Activated naive CD4-positive, alpha-beta T cell treated with anti-CD3 and anti-CD28 coated beads, Interleukin-2, amount 10 ng/mL, durations not matched to agents 7 days and 5 days (primary cell): ENCODE data around the gene HCFC1.

Experiments used
- CTCF ChIA-PET: fragments of 350-600 bp; sonication (Branson Sonifier 250); formaldehyde crosslinking; loops from one replicate; lab custom pipeline; 2021; ENCODE audit warnings: antibody characterized with exemption; lab: Charles Lee
- DNase-seq: peaks from one replicate; pipeline ENCODE4 v3.0.0-alpha.2; 2020
- H3K27ac Mint-ChIP-seq: one replicate; pipeline ENCODE4 v1.8.0; 2021; ENCODE audit warnings: mild to moderate bottlenecking, moderate library complexity, mixed read lengths
- H3K27me3 Mint-ChIP-seq: one replicate; pipeline ENCODE4 v1.8.0; 2021; ENCODE audit warnings: mild to moderate bottlenecking, mixed read lengths
- H3K36me3 Mint-ChIP-seq: one replicate; pipeline ENCODE4 v1.8.0; 2021; ENCODE audit warnings: mixed read lengths
- H3K4me1 Mint-ChIP-seq: one replicate; pipeline ENCODE4 v1.8.0; 2021; ENCODE audit warnings: mixed read lengths
- H3K4me3 Mint-ChIP-seq: one replicate; pipeline ENCODE4 v1.8.0; 2021; ENCODE audit warnings: mild to moderate bottlenecking, moderate library complexity, mixed read lengths
- H3K9me3 Mint-ChIP-seq: one replicate; pipeline ENCODE4 v1.8.0; 2021; ENCODE audit warnings: mixed read lengths

HCFC1 gene

DNA sequence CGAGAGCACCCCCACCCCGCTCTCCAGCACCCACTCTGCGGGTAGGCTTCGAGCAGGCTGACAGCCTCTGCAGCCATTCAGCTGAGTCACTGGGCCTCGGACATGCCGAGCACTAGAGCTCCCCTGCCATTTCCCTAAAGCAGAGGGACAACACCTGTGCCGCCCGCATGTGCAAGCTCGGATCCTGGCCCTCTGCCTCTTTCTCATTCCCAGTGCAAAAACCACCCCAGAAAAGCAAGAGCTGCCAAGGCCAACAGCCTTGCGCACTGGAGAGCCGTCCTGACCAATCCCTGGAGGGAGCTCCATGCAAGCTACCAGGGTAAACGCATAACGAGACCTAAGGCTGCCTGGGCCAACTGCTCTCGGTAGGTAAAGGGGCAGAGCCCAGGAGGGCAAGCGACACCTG is 5.3 kb downstream of the HCFC1 start:
- peaks cover 31% of the 10 kb centered on the region for H3K4me1 Mint-ChIP-seq
- H3K27ac Mint-ChIP-seq: peak overlapping the region; percentile 100
- DNase-seq: no peak
- CTCF ChIA-PET: interaction anchor here (0.7 to 4.0 kb wide), 3 partner anchors 14 to 21 kb away, joined by 3 to 26 read pairs (median 3); no protein-coding TSS in a partner anchor
- H3K36me3 Mint-ChIP-seq: peaks cover 21% of the 10 kb centered on the region
- H3K9me3 Mint-ChIP-seq: no peaks in the 10 kb centered on the region
- no peaks in the 10 kb centered on the region for H3K27me3 Mint-ChIP-seq
- H3K4me3 Mint-ChIP-seq: peak overlapping the region; percentile 45

DNA sequence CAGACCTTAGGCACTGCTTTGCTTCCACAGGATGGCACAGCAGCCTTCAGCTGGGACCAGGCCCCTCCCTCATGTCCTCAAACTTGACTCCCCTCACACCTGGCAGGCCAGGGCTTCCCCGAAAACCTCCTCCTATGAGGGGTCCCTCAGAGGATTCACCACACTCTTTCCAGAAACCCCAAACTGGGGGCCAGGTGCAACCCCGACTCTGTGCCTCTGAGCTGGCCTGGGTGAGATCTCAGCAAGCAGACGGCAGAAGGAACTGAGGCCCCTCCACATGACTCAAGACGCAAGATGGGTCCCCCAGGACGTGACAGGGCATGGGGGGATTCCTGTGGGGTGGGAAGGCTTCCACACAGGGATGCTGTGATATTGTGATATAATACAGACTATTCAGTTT is 6.2 kb downstream of the HCFC1 start:
- CTCF ChIA-PET: no interaction called here
- H3K9me3 Mint-ChIP-seq: no peaks in the 10 kb centered on the region
- no peaks in the 10 kb centered on the region for H3K27me3 Mint-ChIP-seq
- peak overlapping the region; percentile 28 for H3K27ac Mint-ChIP-seq
- H3K36me3 Mint-ChIP-seq: peaks cover 21% of the 10 kb centered on the region
- no peak overlapping the region for H3K4me3 Mint-ChIP-seq
- DNase-seq: no peak
- H3K4me1 Mint-ChIP-seq: peaks cover 31% of the 10 kb centered on the region

DNA sequence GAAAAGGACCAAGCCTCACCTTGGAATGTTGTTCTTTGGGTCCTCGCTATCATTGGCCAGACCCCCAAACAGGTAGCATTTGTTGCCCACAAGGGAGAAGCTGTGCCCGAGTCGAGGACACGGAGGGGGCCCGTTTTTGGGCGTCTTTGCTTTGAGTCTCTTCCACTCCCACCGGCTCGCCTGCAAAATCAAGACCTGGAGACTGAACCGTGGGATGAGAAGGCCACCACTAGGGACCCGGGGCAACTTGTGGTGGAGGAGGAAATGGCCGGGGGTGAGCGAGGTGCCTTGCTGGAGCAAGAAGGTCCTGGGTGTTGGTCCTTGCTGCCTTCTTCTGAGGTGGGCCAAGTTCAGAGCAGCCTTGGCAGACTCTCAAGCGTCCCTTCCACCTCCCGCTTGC is 7.5 kb downstream of the HCFC1 start:
- Mint-ChIP-seq H3K4me1 (peaks cover 31% of the 10 kb centered on the region), H3K9me3 (no peaks in the 10 kb centered on the region), H3K27ac (peak overlapping the region; percentile 58), H3K27me3 (no peaks in the 10 kb centered on the region), H3K4me3 (no peak overlapping the region), H3K36me3 (peaks cover 15% of the 10 kb centered on the region)
- no peak for DNase-seq
- CTCF ChIA-PET: no interaction called here

DNA sequence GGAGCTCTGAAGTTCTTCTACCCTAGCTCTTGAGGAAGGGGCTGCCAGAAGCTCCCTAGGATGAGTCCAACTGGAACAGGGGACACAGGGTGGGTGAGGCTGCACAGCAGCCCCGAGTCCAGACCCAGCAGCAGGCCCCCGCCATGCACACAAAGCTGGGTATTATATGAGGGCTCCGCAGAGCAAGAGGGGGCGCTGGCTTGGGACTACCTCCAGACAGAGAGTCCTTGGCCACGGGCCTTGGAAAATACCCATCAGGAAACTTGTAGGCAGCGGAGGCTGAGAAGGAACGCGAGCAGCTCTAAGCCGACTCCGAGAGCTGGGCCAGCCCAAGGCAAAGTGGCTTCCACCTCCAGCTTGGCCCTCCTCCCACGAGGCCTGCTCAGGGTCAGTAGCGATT is 8.1 kb downstream of the HCFC1 start:
- CTCF ChIA-PET: no interaction called here
- DNase-seq: no peak
- Mint-ChIP-seq H3K27me3 (no peaks in the 10 kb centered on the region), H3K4me3 (no peak overlapping the region), H3K9me3 (no peaks in the 10 kb centered on the region), H3K27ac (no peak overlapping the region), H3K4me1 (peaks cover 31% of the 10 kb centered on the region), H3K36me3 (peaks cover 16% of the 10 kb centered on the region)

- Mint-ChIP-seq H3K9me3 (no peaks in the 10 kb centered on the region), H3K36me3 (peaks cover 9% of the 10 kb centered on the region), H3K27me3 (no peaks in the 10 kb centered on the region), H3K4me1 (peaks cover 12% of the 10 kb centered on the region), H3K4me3 (no peak overlapping the region), H3K27ac (no peak overlapping the region)
- CTCF ChIA-PET: interaction anchor here (1.0 kb wide), 1 partner anchor 9 kb away, joined by 4 read pairs; no protein-coding TSS in a partner anchor
- DNase-seq: no peak
Measured at GRCh38 chrX:153961292-153961691, 10.3 kb downstream of the HCFC1 start.

DNA sequence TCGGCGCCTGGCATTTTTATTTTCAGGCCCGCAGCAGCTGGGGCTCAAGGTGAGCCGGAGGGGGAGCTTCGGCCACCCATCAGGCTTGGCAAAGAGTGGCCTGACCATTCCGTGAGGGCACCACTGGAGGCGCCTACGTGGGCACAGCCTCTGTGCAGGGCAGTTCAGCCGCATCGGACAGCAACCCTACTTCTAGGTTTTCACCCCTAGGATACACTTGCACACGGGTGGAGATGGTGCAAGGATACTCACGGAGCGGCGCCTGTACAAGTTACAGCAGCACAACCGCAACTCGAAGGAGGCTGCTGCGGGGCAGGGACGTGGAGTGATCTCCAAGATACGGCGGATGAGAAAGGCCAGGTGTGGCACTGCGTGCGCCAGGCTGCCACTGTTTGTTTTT is 10.8 kb downstream of the HCFC1 start:
- no peak for DNase-seq
- no peaks in the 10 kb centered on the region for H3K9me3 Mint-ChIP-seq
- peaks cover 9% of the 10 kb centered on the region for H3K36me3 Mint-ChIP-seq
- H3K4me1 Mint-ChIP-seq: peaks cover 7% of the 10 kb centered on the region
- H3K4me3 Mint-ChIP-seq: no peak overlapping the region
- CTCF ChIA-PET: interaction anchor here (1.0 to 1.3 kb wide), 2 partner anchors 9 to 15 kb away, joined by 3 to 4 read pairs; no protein-coding TSS in a partner anchor
- no peak overlapping the region for H3K27ac Mint-ChIP-seq
- no peaks in the 10 kb centered on the region for H3K27me3 Mint-ChIP-seq

DNA sequence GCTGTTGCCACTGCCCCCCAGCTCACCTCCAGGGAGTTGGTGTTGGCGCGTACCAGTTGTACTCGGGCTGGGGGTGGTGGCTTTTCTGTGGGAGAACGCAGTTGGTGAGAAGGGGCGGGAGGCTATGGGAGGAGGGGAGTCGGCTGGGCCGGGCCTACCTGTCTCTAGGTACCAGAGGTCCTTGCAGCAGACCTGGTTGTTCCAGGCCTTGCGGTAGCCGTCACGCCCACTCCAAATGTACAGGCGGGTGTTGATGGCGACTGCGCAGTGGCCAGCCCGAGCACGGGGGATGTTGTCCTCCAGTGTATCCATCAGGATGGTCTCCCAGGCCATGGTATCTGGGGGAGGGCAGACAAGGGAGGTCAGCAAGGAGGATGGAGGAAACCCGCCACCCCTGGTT is 11.5 kb downstream of the HCFC1 start:
- Mint-ChIP-seq H3K4me3 (no peak overlapping the region), H3K27me3 (no peaks in the 10 kb centered on the region), H3K9me3 (no peaks in the 10 kb centered on the region), H3K4me1 (peaks cover under 1% of the 10 kb centered on the region), H3K27ac (no peak overlapping the region), H3K36me3 (peaks cover 14% of the 10 kb centered on the region)
- CTCF ChIA-PET: interaction anchor here (1.2 to 1.3 kb wide), 2 partner anchors 14 to 53 kb away, joined by 3 read pairs; no protein-coding TSS in a partner anchor
- no peak for DNase-seq

- CTCF ChIA-PET: interaction anchor here (1.2 to 1.3 kb wide), 2 partner anchors 14 to 53 kb away, joined by 3 read pairs; no protein-coding TSS in a partner anchor
- Mint-ChIP-seq H3K36me3 (peaks cover 15% of the 10 kb centered on the region), H3K4me3 (no peak overlapping the region), H3K27me3 (no peaks in the 10 kb centered on the region), H3K27ac (no peak overlapping the region), H3K9me3 (no peaks in the 10 kb centered on the region), H3K4me1 (no peaks in the 10 kb centered on the region)
- no peak for DNase-seq
Measured at GRCh38 chrX:153959649-153960048, 12.0 kb downstream of the HCFC1 start.

- peaks cover 18% of the 10 kb centered on the region for H3K36me3 Mint-ChIP-seq
- no peaks in the 10 kb centered on the region for H3K27me3 Mint-ChIP-seq
- H3K4me3 Mint-ChIP-seq: no peak overlapping the region
- CTCF ChIA-PET: no interaction called here
- no peak overlapping the region for H3K27ac Mint-ChIP-seq
- no peak for DNase-seq
- peaks cover 3% of the 10 kb centered on the region for H3K4me1 Mint-ChIP-seq
- H3K9me3 Mint-ChIP-seq: no peaks in the 10 kb centered on the region
Measured at GRCh38 chrX:153958605-153959004, 13.0 kb downstream of the HCFC1 start.

- DNase-seq: no peak
- Mint-ChIP-seq H3K9me3 (no peaks in the 10 kb centered on the region), H3K4me3 (no peak overlapping the region), H3K27me3 (no peaks in the 10 kb centered on the region), H3K4me1 (peaks cover 10% of the 10 kb centered on the region), H3K36me3 (peaks cover 23% of the 10 kb centered on the region), H3K27ac (no peak overlapping the region)
- CTCF ChIA-PET: interaction anchor here (1.1 kb wide), 1 partner anchor 10 kb away, joined by 3 read pairs; no protein-coding TSS in a partner anchor
Measured at GRCh38 chrX:153957224-153957623, 14.4 kb downstream of the HCFC1 start.

DNA sequence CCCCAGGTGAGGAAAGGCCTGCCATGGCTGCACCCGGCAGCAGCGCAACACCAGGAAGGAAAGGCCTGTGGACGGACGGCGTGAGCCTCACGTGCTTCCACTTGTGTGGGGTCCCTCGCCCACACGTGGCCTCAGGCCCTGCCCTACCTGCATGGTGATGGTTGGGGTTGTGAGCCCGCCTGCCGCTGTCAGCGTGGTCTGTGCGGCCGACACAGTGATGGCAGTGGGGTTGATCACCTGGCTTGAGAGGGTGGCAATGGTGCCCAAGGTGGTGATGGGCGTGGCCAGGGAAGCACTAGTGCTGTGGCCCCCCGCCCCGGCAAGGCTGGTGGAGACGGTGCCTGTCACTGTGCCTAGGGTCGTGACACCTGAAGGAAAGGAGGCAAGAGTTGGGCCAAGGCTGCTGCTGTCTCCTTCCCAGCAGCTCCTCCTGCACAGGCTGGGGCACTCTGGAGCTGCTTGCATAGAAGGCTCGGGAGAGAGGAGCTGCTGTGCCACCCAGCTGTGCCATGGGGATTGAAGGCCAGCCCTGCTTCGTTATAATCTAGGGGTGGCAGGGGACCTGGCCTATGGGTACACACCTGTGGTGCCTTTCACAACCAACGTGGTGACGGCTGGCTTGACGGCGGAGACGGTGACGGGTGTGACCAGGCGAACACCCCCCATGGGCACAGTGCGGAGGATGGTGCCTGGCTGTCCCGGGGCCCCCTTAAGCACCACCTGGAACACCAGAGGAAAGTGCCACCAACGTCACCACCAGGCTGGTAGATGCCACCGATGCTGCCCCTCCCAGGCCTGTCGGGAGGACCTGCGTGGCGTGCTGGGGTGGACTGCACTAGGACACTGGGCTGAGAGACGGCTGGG is 15.3 kb downstream of the HCFC1 start:
- Mint-ChIP-seq H3K27me3 (no peaks in the 10 kb centered on the region), H3K36me3 (peaks cover 26% of the 10 kb centered on the region), H3K4me1 (peaks cover 12% of the 10 kb centered on the region), H3K4me3 (no peak overlapping the region), H3K27ac (peak overlapping the region; percentile 71), H3K9me3 (no peaks in the 10 kb centered on the region)
- CTCF ChIA-PET: no interaction called here
- DNase-seq: no peak

DNA sequence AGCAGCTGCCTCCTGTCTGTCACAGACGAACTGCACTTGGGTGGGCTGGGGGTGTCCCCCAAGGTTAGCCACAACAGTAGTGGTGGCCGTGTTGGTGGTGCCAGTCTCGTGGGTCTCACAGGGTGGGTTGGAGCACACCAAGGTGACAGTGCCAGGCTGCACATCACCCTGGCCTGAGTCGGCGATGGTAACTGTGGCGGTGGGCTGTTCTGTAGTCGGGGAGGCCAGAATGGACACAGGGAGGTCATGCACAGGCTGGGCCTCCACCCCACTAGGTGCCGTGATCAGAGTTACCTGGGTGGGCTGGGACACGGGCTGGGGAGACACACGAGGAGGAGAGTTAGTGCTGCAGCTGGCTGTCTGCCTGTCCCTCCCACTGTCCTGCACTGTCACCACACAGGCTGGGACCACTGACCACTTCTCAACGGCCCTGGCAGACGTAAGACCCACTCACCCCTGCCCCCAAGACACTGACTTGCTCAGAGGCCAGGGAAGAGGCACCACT is 16.3 kb downstream of the HCFC1 start:
- Mint-ChIP-seq H3K4me3 (no peak overlapping the region), H3K4me1 (peaks cover 20% of the 10 kb centered on the region), H3K36me3 (peaks cover 33% of the 10 kb centered on the region), H3K27me3 (no peaks in the 10 kb centered on the region), H3K27ac (peak overlapping the region; percentile 71), H3K9me3 (no peaks in the 10 kb centered on the region)
- CTCF ChIA-PET: no interaction called here
- no peak for DNase-seq

GRCh38 chrX:153954558-153955227 is 16.9 kb downstream of the HCFC1 start:
- no peak overlapping the region for H3K4me3 Mint-ChIP-seq
- no peaks in the 10 kb centered on the region for H3K27me3 Mint-ChIP-seq
- no peak for DNase-seq
- H3K4me1 Mint-ChIP-seq: peaks cover 25% of the 10 kb centered on the region
- H3K27ac Mint-ChIP-seq: peak overlapping the region; percentile 68
- CTCF ChIA-PET: no interaction called here
- no peaks in the 10 kb centered on the region for H3K9me3 Mint-ChIP-seq
- peaks cover 36% of the 10 kb centered on the region for H3K36me3 Mint-ChIP-seq

DNA sequence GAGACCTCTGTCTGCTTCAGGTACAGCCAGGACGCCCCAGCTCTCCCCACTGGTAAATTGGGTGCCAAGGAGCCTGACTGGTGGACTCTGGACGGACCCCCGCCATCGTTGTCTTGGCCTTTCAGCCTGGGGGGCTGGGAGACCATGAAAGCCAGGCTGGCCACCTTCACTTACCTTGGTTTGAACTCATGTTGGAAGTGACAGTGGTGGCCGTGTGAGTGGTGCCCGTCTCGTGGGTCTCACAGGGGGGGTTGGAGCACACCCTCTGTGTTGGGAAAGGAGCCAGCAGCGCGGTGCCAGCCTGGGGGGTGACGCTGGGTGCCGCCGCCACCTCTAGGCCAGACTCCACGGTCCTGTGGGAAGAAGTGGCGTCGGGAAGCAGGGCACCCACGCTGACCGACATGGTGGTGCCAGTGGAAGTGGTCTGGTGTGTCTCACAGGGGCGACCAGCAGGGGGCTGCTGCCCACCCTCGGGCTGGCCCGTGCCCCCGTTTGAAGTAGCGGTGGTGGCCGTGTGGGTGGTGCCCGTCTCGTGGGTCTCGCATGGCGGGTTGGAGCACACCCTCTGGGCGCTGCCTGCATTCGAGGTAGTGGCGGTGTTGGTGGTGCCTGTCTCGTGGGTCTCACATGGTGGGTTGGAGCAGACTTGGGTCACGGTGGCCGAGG is 17.6 kb downstream of the HCFC1 start:
- Mint-ChIP-seq H3K4me3 (no peak overlapping the region), H3K36me3 (peaks cover 37% of the 10 kb centered on the region), H3K9me3 (no peaks in the 10 kb centered on the region), H3K27ac (peak overlapping the region; percentile 68), H3K4me1 (peaks cover 32% of the 10 kb centered on the region), H3K27me3 (no peaks in the 10 kb centered on the region)
- DNase-seq: no peak
- CTCF ChIA-PET: interaction anchor here (12.0 kb wide), 1 partner anchor 27 kb away, joined by 241 read pairs; the partner anchor contains the start of gene ARHGAP4
